Germinal center (tissue), 1 donor: ENCODE data around the gene MELTF.

Experiments
- DNase-seq: peaks from one replicate; pipeline ENCODE4 v3.0.0; 2012; ENCODE audit warnings: mixed read lengths, low spot score

Gene MELTF

GRCh38 chr3:197010556-197011351 lies 18.9 kb downstream of the MELTF start:
- no peak for DNase-seq

DNA sequence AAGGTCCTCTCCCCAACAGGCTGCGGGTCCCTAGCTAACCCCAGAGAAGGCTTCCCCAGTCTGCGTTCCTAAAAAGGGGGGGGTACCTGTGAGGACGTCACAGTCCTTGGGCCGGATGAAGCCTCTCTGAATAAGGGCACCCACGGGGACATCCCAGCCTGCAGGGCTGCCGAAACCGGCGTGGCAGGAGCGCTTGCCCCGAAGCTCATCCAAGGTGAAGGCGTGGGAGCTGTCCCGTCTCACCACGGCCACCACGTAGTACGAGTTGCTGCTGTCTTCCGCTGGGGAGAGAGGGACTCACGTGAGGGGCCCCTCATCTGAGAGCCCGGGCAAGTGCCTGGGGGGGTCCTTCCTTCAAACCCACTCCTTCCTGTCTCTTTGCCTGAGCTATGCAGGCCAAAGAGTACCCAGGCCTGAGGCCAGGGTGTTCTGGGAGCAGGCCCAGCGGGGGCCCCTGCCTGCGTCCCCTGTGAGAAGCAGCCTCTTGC lies 20.0 kb downstream of the MELTF start:
- DNase-seq = no peak

- DNase-seq = no peak
These were observed 21.0 kb downstream of the MELTF start for GRCh38 chr3:197008436-197009209.

DNA sequence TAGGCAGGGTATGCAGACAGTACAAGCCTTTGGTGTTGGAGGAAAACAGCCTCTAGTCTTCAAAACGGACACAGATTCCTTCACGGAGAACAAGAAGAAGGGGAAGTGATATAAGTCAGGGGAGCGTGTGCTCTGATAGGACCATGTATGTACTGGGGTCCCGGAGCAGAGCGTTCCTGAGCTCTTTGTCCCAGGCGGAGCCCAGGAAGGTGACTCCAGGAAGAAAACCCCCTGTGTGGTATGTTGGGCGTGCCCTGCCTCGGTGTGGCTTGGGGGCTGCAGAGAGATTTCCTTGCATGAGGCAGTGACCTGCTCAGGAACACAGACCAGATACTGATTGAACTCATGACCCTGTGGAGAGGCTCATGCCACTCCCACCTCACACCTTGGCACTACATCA lies 21.7 kb downstream of the MELTF start:
- no peak for DNase-seq

DNA sequence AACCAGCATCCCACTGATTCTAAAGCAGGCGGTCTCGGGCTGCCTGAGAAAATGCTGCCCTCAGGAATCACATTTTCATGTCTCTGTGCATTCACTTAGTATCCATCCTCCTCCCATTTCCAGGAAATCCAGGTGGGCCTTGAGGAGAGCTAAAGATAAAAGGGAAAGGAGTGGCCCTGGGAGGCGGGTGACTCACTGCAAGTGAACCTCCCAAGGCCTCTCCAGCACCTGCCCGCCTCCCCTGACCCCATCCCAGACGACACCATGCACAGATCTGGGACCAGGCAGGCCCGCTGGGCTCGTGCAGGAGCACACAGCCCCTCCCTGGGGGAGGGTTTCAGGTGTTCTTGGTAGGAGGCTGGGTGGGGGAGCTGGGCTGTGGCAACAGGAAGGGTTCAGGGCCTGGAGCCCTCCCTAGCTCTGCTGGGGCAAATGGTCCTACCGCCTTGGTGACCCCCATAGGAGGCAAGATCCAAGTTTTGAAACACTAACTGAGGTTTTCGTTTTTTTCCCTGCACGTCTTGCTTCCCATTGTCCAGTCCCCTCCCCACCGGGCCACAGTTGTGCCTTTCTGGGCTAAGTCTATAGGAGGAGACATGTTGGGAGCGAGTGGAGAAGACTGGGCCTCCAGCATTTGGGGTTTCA lies 22.2 kb downstream of the MELTF start:
- DNase-seq = no peak

GRCh38 chr3:197006860-197007259 lies 22.8 kb downstream of the MELTF start:
- no peak for DNase-seq

DNA sequence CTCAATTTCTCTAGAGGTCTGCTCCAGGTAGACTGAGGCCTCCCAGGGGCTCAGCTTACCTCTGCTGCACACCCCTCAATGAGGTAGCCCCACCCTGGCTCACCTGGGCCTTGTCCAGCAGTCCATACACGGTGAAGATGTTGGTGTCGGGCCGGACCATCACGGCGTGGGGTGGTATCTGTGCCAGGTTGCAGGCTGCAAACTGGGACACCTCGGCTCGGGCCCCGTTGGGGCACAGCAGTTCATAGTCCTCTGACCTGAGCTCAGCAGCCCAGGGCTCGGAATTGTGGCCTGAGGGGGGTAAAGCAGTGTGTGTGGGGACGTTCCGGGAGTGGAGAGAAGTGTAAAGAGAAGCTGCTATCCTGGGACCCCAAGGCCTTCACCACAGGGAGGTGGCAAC lies 23.2 kb downstream of the MELTF start:
- DNase-seq = no peak

GRCh38 chr3:197003461-197004385 lies 25.9 kb downstream of the MELTF start:
- peak; percentile 44 for DNase-seq

GRCh38 chr3:197002701-197003454 lies 26.7 kb downstream of the MELTF start:
- peak; percentile 91 for DNase-seq

- DNase-seq = peak; percentile 34
These were observed 27.5 kb downstream of the MELTF start for GRCh38 chr3:197001972-197002700.

DNA sequence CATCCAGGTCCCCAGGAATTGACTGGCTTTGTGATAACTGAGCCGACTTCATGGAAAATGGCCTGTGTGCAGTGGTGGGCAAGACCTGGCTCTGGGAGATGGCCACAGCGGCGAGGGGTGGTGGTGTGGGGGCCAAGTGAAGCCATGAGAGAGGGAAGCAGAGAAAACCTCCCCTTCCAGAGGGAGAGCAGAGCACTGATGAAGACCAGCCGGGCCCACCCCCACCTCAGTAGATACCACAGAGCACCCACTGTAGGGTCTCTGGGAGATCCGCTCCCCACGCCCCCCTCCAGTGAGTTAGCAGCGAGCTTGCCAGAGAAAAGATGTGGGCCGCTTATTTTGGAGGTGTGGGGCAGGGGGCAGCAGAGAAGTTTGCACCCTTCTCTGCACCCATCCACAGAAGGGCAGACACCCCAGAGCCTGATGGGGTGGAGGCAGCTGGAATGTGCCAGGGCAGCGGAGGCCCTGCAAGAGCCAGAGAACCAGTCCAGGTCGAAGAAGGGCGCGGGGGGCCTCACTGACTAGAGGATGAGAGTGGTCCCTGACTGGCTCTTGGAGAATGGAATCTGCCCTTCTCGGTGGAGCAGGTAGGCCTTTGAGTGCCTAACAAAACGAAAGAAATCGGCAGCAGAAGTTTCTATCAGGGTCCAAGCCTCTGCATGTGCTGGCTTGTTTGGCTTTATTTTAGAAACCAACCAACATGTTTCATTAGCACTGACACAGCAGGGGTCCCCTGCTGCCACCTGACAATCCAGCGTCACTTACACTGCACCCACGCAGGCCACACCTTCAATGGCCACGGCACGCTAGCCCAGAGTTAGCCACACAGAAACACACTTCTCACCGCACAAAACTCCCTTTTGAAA lies 28.3 kb downstream of the MELTF start:
- DNase-seq = no peak

- no peak for DNase-seq
These were observed 29.4 kb downstream of the MELTF start for GRCh38 chr3:197000211-197000610.

GRCh38 chr3:196998966-196999760 lies 30.5 kb downstream of the MELTF start:
- DNase-seq = no peak

GRCh38 chr3:196997311-196997710 lies 32.3 kb downstream of the MELTF start:
- no peak for DNase-seq

- DNase-seq = no peak
These were observed 33.0 kb downstream of the MELTF start for GRCh38 chr3:196996454-196997265.

DNA sequence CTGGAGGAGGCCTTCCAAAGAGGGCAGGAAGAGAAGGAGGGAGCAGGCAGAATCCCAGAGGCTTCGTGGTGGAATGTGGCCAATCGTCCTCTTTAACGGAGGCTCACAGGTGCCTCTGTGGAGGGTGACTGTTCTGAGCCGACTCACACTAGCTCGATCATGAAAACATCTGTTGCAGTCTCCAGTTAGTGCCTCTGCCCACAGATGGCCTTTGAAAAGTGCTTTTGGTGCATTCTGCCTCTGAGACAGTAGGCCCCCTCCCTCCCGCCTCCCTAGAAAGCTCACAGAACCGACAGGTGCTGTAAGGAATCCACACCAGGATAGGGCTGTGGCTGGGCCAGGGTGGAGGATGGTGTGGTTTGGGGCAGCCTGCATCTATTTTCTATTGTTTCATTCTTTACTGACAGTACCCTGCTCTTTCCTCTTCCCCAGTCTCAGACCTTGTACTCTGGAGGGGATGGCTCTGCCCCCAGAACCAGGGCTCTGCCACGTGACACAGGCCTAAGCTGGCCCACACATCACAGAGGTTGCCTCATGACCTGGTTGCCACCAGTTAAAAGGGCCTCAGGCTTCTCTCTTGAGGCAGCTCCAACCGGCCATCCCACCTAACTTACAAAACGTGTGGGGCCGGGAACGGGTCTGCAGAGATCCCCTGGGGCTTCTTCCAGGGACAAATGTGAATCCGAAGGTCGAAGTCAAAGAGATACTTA lies 33.8 kb downstream of the MELTF start:
- no peak for DNase-seq

DNA sequence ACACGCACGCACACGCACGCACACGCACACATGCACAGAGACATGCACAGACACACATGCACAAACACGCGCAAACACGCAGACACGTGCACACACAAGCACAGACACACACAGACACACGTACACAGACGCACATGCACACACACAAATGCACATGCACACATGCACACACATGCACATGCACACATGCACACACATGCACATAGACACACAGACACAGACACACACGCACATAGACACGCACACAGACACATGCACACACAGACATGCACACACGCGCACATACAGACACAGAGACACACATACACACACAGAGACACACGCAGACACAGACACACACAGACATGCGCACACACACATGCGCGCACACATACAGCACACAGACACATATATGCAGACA lies 34.6 kb downstream of the MELTF start:
- no peak for DNase-seq
